Measurements from ENCODE around the gene CUBN. TPM values are rescaled to one million over a fixed set of nuclear protein-coding genes. Genes with fewer than 3 reads are reported as not detected.
A peak's percentile ranks its signal among the peaks of the same experiment; 100 is the strongest.

Gene CUBN
- total RNA-seq, 4 donors from 2014 or later: 0.37 to 1.5 (median 1.1) TPM

DNA sequence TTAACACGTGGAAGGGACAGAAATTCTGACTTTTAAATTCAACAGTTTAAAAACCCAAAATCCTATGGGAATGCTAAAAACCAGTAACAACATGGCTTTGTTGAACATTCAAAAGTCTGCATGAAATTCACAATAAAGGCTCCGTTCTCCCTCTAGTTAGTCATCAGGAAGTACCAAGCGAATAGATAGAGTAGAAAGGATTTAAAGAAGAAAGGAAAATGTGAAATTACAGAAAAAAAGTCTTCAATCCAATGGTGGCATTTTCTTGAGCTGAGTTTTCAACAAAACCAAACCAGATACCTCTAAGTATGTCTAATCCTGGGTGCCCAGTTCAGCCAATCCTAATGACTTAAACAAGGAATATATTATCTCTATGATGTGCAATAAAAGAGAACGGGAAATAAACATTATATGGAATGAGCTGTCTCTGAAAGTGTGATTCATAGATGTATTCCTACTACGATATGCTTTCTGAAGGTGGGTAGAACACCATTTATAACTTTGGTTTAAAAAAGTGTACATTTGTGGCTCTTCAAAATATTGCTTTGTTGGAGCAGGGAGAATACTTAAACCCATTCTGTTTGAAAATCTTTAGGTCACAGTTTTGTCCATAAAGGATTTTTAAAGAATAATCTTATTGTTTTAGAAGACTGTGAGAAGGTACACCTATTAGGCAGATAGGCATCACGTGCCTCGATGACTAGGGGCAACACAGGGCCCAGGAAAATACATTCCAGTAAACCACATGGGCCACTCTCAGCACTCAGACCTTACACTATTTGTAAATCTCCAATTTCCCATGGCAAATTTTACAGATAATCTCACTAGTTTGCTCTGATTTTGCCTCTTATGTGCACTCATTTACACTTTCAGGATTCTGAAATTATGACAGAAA lies 87.7 kb downstream of the CUBN start:
- Histone ChIP-seq H3K4me3 (no peak overlapping the region), H3K36me3 (no peaks in the 10 kb centered on the region), H3K9me3 (no peaks in the 10 kb centered on the region), H3K4me1 (no peaks in the 10 kb centered on the region), H3K27me3 (no peaks in the 10 kb centered on the region), H3K27ac (no peak overlapping the region)
- TF ChIP-seq, protein P1, sequence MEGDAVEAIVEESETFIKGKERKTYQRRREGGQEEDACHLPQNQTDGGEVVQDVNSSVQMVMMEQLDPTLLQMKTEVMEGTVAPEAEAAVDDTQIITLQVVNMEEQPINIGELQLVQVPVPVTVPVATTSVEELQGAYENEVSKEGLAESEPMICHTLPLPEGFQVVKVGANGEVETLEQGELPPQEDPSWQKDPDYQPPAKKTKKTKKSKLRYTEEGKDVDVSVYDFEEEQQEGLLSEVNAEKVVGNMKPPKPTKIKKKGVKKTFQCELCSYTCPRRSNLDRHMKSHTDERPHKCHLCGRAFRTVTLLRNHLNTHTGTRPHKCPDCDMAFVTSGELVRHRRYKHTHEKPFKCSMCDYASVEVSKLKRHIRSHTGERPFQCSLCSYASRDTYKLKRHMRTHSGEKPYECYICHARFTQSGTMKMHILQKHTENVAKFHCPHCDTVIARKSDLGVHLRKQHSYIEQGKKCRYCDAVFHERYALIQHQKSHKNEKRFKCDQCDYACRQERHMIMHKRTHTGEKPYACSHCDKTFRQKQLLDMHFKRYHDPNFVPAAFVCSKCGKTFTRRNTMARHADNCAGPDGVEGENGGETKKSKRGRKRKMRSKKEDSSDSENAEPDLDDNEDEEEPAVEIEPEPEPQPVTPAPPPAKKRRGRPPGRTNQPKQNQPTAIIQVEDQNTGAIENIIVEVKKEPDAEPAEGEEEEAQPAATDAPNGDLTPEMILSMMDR (IDR thresholded peaks at IDR 0.05): no peak
- TF ChIP-seq EP300 (IDR thresholded peaks at IDR 0.05; ENCODE audit: low read depth): no peak
- TF ChIP-seq POLR2A (IDR thresholded peaks at IDR 0.05): no peak
- TF ChIP-seq POLR2AphosphoS5 (IDR thresholded peaks at IDR 0.05): no peak
- intact Hi-C loops (cut with DNase I; ENCODE audit: low total_unique reads): no loop called here
- in situ Hi-C loops (cut with MboI; ENCODE audit: low pct_ligation_motif_present in 1 of 4, low pct_unique_long_range_greater_than_20kb in 1 of 4, low sequenced_read_pairs in 3 of 4): no loop called here
- 73% methylated on average over 7 of the region's 7 CpGs for WGBS, 2 donors (ENCODE audit: low coverage in 1 of 2)
- no peak for DNase-seq

DNA sequence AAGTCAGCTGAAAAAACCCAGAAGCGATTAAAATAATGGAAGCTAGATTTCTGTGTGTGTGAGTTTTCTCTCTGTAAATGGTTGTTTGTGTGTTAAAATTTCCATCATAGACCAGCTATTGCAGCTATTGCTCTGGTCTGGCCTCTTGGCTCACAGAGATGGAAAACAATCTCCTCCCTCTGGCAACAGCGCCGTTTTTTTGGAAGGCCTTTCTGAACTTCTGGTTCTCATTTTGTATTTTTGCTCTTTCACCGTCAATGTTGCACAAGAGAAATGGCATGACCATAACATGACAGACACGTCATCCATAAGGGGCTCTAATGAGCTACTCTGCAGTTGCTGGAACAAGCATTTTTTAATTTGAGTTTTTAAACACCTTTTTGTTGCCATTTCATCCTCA lies 91.0 kb downstream of the CUBN start:
- H3K9me3 ChIP-seq: no peaks in the 10 kb centered on the region
- peak; percentile 36 for DNase-seq
- H3K27me3 ChIP-seq: no peaks in the 10 kb centered on the region
- no peaks in the 10 kb centered on the region for H3K4me1 ChIP-seq
- H3K27ac ChIP-seq: peak overlapping the region in 3 of 4 donors; percentile 10 to 63 (median 43)
- intact Hi-C loops (cut with DNase I; ENCODE audit: low total_unique reads) (no loop called here), in situ Hi-C loops (cut with MboI; ENCODE audit: low pct_ligation_motif_present in 1 of 4, low pct_unique_long_range_greater_than_20kb in 1 of 4, low sequenced_read_pairs in 3 of 4) (no loop called here)
- peak in 2 of 3 donors; percentile 35 to 40 for TF ChIP-seq POLR2AphosphoS5 (IDR thresholded peaks at IDR 0.05)
- TF ChIP-seq EP300 (IDR thresholded peaks at IDR 0.05; ENCODE audit: low read depth): no peak
- H3K36me3 ChIP-seq: no peaks in the 10 kb centered on the region
- 81 to 83% methylated on average over 4 to 5 of the region's 5 CpGs for WGBS, 2 donors (ENCODE audit: low coverage in 1 of 2)
- no peak overlapping the region for H3K4me3 ChIP-seq

DNA sequence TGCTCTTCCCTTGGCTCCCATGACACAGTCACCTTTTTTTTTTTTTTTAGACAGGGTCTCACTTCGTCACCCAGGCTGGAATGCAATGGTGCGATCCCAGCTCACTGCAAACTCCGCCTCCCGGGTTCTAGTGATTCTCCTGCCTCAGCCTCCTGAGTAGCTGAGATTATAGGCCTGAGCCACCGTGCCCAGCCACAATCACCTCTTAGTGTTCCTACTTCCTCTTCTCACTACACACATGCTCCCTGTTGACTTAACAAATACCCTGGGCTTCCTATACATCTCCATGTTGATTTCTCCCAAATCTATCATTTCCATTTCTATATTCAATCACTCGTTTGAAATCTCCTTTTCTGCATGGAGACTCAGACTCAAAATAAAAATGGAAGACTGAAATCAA lies 91.7 kb downstream of the CUBN start:
- intact Hi-C loops (cut with DNase I; ENCODE audit: low total_unique reads): no loop called here
- H3K27ac ChIP-seq: peak overlapping the region in 3 of 4 donors; percentile 10 to 63 (median 43)

DNA sequence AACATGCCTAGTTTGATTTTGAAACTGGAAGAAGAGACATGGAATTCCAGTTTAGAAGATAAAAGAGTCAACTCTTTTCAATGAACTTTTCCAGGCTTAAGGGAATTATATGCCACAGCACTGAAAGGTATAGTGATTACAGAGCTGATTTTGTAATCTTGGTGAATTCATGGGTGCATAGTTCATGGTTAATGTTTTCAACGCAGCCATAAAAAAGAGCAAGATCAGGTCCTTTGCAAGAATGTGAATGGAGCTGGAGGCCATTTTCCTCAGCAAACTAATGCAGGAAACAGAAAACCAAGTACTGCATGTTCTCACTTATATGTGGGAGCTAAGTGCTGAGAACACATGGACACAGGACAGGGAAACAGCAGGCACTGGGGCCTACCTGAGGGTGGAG lies 94.2 kb downstream of the CUBN start:
- no peaks in the 10 kb centered on the region for H3K27me3 ChIP-seq
- H3K9me3 ChIP-seq: no peaks in the 10 kb centered on the region
- peaks cover 0 to 5% (median 0%) of the 10 kb centered on the region in 4 donors for H3K4me1 ChIP-seq
- no peaks in the 10 kb centered on the region for H3K36me3 ChIP-seq
- no peak overlapping the region for H3K27ac ChIP-seq
- in situ Hi-C loops (cut with MboI; ENCODE audit: low pct_ligation_motif_present in 1 of 4, low pct_unique_long_range_greater_than_20kb in 1 of 4, low sequenced_read_pairs in 3 of 4) (no loop called here), intact Hi-C loops (cut with DNase I; ENCODE audit: low total_unique reads) (no loop called here)
- 52 to 63% methylated on average over 1 of the region's 1 CpG for WGBS, 2 donors (ENCODE audit: low coverage in 1 of 2)
- TF ChIP-seq EP300 (IDR thresholded peaks at IDR 0.05; ENCODE audit: low read depth): no peak
- no peak for TF ChIP-seq POLR2AphosphoS5 (IDR thresholded peaks at IDR 0.05)
- TF ChIP-seq, protein P1 (IDR thresholded peaks at IDR 0.05): no peak
- no peak for TF ChIP-seq POLR2A (IDR thresholded peaks at IDR 0.05)
- DNase-seq: no peak
- no peak overlapping the region for H3K4me3 ChIP-seq

More for the DNA sequence above, 91.7 kb downstream of the CUBN start:
- H3K9me3 ChIP-seq: no peaks in the 10 kb centered on the region
- H3K4me1 ChIP-seq: peaks cover 0 to 5% (median 0%) of the 10 kb centered on the region in 4 donors
- 89 to 90% methylated on average over 1 to 6 of the region's 6 CpGs for WGBS, 2 donors (ENCODE audit: low coverage in 1 of 2)
- H3K36me3 ChIP-seq: no peaks in the 10 kb centered on the region
- no peaks in the 10 kb centered on the region for H3K27me3 ChIP-seq
- in situ Hi-C loops (cut with MboI; ENCODE audit: low pct_ligation_motif_present in 1 of 4, low pct_unique_long_range_greater_than_20kb in 1 of 4, low sequenced_read_pairs in 3 of 4): no loop called here
- no peak for DNase-seq
- TF ChIP-seq POLR2A (IDR thresholded peaks at IDR 0.05) (no peak), POLR2AphosphoS5 (IDR thresholded peaks at IDR 0.05) (no peak), EP300 (IDR thresholded peaks at IDR 0.05; ENCODE audit: low read depth) (no peak)
- TF ChIP-seq, protein P1 (IDR thresholded peaks at IDR 0.05): no peak
- H3K4me3 ChIP-seq: no peak overlapping the region

Measured in transverse colon (tissue), 4 donors.